ENCODE data around the gene TDRD10.
"Not testable (repeated sequence)": the region's sequence is repeated elsewhere in the genome, so short reads cannot be mapped to it uniquely, and the experiment has no call there.

Gene TDRD10

DNA sequence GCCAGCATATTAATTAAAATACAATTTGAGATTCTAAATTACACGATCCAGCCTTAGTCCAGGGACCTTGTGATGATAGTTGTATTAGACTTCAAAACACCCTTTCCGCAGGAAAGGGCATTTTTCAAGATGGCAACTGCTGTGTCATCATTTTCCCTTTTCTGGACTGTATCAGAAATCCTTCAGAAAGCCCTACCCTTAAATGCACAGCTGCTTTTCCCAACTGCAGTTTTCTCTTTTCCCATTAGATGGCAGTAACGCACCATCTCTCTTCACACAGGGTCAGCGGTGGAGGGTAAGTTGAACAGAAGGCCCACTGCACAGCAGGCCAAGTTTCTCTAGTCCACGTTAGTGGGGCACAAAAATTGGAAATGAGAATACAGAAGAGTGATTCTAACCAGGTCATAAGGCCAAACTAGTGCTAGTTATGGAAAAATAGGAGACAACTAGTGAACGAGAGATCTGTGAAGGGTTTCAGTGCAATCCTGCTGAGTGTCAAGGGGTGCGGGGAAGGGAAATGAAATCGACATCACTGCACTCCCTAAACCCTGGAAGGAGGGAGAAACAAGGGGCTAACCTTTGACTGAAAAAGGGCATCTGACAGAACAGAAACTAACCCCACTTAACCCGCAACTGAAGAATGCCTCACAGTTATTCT, 22.1 kb upstream of the TDRD10 start:
- peak; percentile 32 to 56 (median 50) for DNase-seq (ENCODE audit: low read depth in 3 of 3)

DNA sequence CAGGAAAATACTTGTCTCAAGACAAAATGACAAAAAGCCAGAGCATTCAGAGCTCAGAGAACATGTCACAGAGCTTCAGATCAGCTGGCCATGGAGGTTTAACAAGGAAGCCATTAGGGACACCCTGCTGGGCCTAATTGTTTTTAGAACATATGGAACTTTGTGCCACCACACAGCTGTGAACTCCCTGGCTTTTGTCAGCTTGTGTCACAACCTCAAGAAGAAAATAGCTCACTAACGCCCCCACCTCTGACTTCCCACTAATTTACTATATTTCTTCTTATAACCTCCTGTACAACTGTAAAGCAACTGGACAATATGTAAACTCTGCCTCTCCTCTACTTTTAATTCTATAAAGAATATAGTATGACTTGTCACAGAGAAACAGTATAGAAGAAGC, 21.0 kb upstream of the TDRD10 start:
- DNase-seq (ENCODE audit: low read depth in 3 of 3), result no peak

DNA sequence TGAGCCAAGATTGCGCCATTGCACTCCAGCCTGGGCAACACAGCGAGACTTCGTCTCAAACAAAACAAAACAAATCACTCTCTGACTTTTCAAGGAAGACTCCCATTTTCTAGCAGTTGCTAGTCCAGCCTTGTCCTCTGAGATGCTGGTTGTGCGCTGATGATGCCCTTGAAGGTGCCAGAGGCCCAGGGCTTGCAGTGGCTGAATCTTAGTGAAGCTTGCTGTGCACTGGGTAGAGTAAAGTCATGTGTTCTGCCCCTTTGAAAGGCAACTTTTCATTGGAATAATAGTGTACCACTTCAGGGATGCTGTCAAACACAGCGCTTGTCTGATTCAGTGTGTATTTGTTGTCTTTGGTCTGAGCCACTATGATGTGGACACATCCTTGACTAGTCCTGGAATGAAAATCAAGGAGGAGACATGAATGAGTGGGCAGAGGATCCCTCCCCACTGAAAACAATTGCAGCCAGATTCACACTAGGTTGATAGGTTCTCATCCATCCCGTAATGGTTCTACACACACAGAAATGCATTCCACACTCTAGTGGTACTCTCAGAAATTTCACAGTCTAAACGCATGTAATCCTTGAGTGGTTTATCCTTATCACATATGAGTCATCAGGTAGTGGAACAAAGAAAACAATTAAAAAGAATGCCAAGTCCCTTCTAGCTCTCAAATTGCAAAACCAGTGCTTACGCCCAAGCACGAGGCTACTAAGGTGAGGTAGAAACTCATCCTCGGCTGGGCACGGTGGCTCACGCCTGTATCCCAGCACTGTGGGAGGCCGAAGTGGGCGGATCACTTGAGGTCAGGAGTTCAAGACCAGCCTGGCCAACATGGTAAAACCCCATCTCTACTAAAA, 17.8 kb upstream of the TDRD10 start:
- no peak for DNase-seq (ENCODE audit: low read depth in 3 of 3)

DNA sequence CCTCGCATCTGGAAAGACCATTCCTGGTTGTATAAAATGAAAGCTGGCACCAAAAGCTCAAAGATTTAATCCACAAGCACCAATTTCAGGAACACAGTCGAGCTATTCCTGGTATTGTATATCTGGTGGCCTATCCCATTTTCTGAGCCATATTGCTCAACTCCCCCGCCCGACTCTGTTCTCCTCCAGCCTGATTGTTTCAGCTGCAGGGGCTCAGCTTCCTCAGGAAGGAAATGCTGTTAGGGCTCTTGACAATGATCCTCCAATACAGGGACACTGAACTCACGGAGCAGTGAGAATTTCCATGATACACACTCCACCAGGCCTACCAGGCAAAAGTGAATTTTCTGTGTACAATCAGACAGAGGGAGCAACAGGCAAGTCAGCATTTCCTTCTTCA, 16.9 kb upstream of the TDRD10 start:
- DNase-seq (ENCODE audit: low read depth in 3 of 3), result no peak

DNA sequence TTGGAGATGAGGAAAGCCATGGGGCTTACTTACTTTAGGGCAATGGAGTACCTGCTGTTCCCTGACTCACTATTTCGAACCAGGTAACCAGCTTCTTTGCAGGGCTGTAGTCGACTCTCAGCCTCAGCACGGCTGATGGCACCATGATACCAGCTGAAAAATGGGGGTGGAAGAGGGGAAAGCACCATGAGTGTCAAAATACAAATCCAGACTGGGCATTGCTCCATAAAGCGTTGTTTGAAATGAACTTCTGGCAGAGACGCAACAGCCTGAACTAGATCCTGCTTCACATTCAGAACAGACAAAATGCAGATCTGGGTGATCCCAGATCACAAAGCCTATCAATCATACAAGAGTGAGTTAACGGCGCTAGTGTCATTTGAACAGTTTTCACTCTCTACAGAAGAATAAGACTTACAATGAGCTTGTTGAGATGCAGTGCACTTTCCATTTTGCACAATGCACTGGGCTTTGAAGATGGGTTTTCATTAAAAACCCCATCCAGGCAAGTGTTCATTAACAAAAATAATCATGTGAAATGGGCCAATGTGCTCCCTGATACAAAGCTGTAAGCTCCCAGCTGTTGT, 16.0 kb upstream of the TDRD10 start:
- DNase-seq (ENCODE audit: low read depth in 3 of 3), result no peak

DNA sequence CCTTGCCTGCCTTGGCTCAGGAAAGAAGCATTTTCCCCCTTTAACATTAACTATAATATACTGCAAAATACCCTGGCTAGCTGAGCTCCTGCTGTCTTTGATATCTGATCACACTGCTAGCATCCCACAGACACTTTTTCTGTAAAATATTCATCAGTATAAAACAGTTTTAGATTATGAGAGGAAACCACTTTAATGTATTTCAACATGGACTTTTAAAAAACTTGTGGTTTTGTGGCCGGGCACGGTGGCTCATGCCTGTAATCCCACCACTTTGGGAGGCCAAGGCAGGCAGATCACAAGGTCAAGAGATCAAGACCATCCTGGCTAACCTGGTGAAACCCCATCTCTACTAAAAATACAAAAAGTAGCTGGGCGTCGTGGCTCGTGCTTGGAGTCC, 15.3 kb upstream of the TDRD10 start:
- DNase-seq (ENCODE audit: low read depth in 3 of 3), result not testable (repeated sequence)

DNA sequence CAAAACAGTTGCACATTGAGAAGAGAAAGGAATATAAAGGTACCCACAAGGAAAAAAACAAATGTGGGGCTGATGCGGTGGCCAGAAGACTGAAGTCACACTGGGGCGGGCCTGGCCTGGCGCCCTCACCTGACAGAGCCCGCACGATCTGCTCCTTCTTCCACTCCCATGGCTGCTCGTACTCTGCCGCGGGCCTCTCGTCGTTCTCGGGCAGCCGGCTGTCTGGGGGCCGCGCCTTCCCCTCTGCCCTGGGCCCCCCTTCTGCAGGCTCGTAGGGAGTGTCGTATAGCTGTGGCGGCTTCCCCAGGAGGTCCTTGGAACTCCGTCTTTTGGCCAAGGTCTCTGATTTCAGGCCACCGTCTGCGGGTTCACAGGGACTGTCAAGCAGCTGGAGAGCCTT, 13.1 kb upstream of the TDRD10 start:
- no peak for DNase-seq (ENCODE audit: low read depth in 3 of 3)

DNA sequence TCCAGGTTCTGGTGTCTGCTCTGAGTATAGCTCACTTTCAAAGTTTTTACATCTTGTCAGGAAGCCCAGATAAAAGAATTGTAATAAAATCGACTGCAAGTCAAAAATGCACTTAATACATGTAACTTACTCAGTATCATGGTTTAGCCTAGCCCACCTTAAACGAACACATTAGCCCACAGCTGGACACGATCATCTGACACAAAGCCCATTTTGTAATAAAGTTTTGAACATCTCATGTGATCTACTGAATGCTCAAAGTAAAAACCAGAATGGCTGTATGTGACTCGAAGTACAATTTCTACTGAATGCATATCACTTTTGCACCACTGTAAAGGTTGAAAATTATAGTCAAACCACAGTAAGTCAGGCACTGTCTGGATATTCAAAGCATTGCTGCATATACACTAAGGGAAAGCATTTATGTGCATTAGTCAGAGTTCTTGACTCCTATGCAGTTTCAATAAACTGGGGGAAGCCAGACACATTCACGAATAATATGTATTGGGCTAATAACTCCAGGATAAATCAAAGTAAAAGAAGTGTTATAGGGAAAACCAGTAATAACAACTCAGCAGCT, 12.2 kb upstream of the TDRD10 start:
- no peak for DNase-seq (ENCODE audit: low read depth in 3 of 3)

DNA sequence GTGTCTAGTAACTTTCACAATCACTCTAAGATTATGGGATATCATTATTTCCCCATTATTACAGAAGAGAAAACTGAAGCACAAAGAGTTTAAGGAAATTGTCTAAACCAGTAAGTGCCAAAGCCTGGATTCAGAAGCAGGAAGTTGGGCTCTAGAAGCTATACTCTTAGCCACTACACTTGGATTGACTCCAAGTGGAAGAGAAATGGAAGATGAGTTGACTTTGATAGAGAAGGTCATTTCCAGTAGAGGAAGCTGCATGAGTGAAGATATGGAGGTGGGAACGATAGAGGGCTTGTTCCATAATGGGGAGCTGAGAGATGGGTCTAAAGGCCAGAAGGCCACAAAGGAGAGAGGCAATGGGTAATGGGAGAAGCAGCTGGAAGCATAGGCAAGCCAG, 11.7 kb upstream of the TDRD10 start:
- DNase-seq (ENCODE audit: low read depth in 3 of 3), result no peak

DNA sequence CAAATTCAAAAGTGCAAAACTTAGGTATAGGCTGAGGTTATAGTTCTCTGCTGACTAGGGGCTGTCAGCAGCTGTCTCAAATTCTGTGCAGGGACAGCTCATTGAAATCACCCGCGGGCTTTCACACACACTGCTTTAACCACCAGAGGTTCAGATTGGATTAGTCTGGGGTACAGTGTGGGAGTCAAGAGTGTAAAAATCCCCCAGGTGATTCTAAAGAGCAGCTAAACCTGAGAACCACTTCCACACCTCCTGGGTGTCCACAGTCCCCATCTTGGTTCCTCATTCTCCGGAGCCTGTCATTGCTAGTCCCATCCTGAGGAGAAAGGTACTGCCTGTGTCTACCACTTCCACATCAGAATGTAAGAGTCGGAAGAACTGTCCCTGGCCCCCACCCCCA, 9.9 kb upstream of the TDRD10 start:
- no peak for DNase-seq (ENCODE audit: low read depth in 3 of 3)

DNA sequence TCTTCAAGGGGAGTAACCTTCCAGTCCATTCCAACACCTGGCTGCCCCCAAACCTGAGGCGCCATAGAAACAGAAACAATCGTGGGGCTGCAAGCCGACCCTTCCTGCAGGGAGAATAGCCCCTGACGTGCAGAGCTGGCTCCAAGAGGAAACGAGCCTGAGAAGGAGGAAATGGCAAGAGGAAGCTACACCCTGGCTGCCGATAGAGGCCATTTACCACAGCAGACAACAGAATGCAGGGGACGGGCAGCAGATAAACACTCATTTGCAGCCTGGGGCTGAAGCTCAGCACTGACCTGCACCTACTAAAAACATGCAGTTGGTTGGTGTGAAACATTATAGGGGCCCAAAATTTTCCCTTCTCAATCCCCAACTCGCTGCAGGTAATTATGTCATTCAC, 8.7 kb upstream of the TDRD10 start:
- no peak for DNase-seq (ENCODE audit: low read depth in 3 of 3)

DNA sequence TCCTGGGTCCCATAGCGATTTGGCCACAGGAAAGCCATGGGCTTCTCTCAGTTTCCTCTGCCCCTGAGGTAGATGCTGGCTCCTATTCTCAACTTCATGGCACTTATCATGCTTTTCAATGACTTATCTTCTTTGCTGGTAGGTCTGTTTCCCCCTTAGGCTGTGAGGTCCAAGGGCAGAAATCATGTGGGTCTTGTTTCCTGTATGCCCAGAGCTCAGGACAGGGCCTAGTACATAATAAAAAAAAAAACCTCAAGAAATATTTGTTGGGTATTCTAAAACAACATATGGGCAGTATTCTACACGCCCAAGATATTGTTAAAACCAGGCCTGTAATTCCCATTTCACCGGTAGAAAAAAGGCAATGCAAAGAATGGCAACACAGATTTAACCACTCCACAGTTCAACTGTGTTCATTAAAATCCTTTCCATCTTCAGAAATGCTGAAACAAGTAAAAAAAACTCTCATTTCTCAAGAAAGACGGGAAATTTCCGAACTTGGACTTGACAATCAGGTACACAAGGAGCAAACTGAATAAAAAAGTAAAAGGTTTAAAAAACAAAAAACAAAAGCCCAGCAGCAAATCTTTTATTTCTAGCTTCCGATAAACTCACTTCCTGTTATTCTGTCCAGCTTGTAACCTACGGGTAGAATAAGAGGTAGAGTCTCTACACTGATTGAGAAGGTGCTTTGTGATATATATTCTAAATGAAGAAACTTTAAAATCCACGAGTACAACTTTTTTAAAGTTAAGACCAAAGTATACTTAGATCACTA, 6.3 kb upstream of the TDRD10 start:
- DNase-seq (ENCODE audit: low read depth in 3 of 3), result no peak

DNA sequence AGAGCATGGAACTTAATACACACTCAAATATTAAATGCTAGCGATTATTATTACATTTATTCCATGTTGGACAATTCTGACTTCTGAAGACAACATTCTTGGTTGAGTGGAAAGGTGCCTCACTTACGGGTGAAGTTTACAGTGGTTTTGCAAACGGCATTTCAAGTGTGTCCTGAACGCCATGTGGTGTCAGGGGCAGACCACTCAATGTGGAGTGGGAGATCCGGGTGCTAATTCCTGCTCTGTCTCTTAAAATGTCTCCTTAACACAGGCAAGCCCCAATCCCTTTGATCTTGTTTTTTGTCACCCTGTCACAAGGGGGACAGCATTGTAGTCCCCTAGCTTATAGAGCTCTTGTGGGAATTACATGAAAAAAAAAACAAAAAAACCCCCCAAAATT, 5.6 kb upstream of the TDRD10 start:
- no peak for DNase-seq (ENCODE audit: low read depth in 3 of 3)

DNA sequence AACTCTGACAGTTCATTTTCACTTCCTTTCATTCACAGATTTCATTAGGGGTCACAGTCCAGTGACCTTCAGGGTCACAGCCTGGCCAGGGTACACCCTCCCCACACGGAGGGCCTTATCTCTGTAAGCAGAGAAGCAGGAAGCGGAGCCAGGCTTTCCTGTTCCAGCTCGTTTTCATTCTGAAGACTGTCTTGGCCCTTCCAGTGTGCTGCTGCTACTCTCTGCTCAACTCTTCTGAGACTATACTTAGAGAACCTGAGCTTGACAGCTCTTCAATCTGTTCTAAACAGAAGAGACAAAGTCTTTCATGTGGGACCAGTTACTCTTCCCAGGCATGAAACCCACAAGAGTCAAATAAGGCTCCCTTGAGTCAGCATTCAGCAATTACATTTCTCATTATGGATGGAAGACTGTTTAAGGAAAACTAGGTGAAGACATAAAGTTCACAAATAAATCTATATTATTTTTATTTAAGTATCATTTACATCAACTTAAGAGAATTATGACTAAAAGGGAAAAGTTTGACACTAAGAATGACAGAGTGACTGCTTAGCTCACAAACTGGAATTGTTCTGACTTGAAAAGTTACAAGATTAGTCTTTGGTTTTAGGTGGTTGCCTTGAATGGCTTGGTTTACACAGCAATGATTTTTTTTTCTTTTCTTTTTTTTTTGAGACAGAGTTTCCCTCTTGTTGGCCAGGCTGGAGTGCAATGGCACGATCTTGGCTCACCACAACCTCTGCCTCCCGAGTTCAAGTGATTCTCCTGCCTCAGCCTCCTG, 4.8 kb upstream of the TDRD10 start:
- DNase-seq (ENCODE audit: low read depth in 3 of 3), result no peak

DNA sequence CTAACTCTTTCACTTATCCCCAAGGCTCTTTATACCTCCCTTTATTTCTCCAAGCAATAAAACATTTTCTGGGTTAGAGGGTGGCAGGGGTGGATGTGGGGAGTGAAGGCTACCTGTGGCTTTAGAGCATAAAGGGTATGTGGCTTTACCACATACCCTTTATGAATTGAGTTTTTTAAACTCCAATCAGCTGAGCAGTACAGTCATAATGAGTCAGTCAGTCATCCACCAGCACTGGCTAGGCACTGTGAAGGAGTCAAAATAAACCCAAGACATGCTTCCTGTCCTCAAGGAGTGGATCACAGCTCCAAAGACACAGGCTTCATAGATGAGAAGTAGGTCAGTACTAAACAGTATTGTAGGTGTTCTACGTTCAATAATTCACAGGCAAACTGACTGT, 2.6 kb upstream of the TDRD10 start:
- DNase-seq (ENCODE audit: low read depth in 3 of 3), result no peak

DNA sequence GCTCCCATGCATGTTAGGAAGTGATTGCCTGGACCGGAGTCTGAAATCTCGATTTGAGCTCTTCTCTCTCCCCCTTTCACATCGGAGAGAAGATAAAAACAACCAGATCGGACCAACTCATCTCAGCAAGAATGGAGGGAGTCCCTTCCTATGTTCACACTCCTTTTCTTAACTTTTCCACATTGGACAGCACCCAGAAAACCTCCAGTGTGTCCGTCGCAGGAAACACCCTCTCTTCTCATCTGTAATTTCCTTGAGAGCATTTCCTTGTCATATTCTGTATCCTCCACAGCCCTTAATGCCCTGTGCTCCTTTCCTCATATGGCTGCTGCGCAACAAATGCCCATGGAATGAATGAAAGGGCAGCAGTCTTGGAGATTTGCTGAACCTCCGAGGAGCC, 1.5 kb upstream of the TDRD10 start:
- no peak for DNase-seq (ENCODE audit: low read depth in 3 of 3)

DNA sequence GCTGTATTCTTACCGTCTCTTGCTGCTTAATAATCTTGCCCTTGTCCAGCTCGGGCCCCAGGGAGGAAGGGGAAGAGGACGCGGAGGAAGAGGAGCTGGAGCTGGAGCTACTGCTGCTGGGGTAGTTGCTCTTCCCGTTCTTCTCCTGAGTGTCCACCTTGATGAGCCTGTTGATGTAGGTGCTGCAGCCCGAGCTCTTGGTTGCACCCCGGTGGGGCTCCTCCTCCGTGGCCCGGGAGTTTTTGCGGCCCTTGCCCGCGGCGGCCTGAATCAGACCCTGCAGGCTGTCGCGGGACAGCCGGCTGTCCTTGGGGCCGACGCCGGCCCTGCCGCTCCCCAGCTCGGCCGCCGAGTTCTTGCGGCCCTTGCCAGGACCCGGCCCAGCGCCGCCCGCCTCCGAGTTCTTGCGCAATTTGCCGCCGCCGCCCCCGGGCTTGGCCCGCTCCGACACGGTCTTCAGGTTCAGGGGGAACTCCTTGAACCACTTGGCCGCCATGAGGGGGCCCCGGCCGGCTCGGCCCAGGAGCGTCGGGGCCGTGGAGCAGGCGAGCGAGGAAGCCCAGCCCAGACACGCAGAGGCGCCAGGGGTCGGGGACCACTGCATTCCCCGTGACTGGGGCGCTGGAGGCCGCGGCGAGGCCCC, 475 bp upstream of the TDRD10 start:
- no peak for DNase-seq (ENCODE audit: low read depth in 3 of 3)

DNA sequence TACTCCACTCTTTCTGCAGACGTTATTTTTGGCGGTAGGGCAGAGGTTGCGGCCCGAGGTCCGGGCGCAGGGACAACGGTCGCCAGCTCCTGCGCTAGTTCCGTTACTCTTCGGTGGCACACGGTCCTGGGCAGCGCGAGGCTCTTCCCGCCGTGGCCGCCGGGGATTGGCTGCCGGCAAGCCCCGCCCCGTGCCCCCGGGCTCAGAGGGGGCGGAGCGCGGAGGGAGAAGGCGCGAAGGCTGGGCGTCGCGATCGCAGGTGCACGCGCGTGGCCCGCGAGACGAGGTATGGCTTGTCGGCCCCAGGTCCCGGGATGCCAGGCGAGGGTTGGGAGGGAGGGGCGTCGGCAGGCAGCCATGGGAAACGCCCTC, 711 bp downstream of the TDRD10 start:
- no peak for DNase-seq (ENCODE audit: low read depth in 3 of 3)

DNA sequence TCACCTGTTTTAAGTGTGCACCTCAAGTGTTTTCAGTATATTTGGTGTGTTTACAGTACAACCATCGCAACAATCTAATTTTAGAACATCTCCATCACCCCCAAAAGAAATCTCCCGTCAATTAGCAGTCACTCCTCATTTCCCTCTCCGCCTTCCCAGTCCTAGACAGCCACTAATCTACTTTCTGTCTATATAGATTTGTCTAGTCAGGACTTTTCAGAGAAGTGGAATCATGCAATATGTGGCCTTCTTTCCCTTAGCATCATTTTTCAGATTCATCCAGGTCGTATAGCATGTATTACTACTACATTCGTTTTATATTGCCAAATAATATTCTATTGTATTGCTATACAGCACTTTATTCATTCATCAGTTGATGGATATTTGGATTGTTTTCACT, 1.9 kb downstream of the TDRD10 start:
- no peak for DNase-seq (ENCODE audit: low read depth in 3 of 3)

DNA sequence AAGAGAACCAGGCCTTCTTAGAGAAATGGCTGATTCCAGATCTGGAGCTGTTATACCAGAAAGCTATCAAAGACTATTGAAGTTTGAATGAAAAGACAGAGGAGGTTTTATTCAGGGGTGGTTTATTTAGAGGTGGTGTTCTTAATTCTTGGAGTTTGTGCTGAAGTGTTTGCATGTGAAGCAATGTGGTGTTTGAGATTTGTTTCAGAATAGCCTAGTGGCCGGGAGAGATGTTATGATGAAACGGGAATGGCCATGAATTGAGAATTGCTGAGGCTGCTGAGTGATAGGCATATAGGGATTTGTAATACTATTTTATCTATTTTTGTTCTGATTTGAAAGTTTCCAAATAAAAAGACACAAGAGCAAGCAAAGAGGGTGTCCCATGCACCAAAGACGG, 10.7 kb downstream of the TDRD10 start:
- DNase-seq (ENCODE audit: low read depth in 3 of 3), result no peak

DNA sequence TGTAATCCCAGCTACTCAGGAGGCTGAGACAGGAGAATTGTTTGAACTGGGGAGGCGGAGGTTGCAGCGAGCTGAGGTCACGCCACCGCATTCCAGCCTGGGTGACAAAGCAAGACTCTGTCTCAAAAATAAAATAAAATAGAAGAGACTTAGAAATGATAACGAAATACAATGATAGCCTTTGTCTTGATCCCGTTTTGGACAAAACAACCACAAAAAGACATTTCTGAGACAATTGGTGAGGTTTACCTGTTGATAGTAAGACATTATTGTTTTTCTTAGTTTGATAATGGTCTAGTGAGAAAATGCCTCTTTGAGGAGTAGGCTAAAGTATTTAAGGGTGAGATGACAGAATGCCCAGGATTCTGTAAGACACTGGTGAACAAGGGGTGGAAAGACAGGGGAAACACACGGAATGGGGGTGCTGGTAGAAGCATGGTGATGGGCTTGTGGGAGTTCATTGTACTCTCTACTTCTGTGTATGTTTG, 12.1 kb downstream of the TDRD10 start:
- DNase-seq (ENCODE audit: low read depth in 3 of 3), result no peak

Measured in stimulated activated CD4-positive, alpha-beta T cell treated with anti-CD3 and anti-CD28 coated beads, TNF-alpha, amount 100 ng/mL, for 48 hours (primary cell).